GM12891 (cell line): ENCODE data around the gene CARD9.

ENCODE experiments used
- POLR2A ChIP-seq: IDR thresholded peaks from 2 replicates; pipeline ENCODE4 v1.6.1; 2011; ENCODE audit warnings: low read depth, low read length, control low read depth
- POLR2AphosphoS5 ChIP-seq: IDR thresholded peaks from 2 replicates; pipeline ENCODE4 v1.6.1; 2011; ENCODE audit warnings: low read depth, low read length, control low read depth
- POU2F2 ChIP-seq: IDR thresholded peaks from 2 replicates; pipeline ENCODE4 v1.6.1; 2011; ENCODE audit warnings: low read depth, mild to moderate bottlenecking, control low read depth, low read length, moderate library complexity
- SPI1 ChIP-seq: IDR thresholded peaks from 2 replicates; pipeline ENCODE4 v1.6.1; 2011; ENCODE audit warnings: low read depth, low read length, control low read depth
- TAF1 ChIP-seq: IDR thresholded peaks from 2 replicates; pipeline ENCODE4 v1.6.1; 2011; ENCODE audit warnings: low read depth, low read length, control low read depth

- TF ChIP-seq POLR2AphosphoS5 (no peak), POLR2A (no peak), POU2F2 (no peak), TAF1 (no peak), SPI1 (no peak)
Measured at GRCh38 chr9:136346157-136346481, 27.4 kb downstream of the CARD9 start.
